Measurements from ENCODE around the gene DAW1. TPM values are rescaled to one million over a fixed set of nuclear protein-coding genes. Genes with fewer than 3 reads are reported as not detected.
"Not testable (repeated sequence)": the region's sequence is repeated elsewhere in the genome, so short reads cannot be mapped to it uniquely, and the experiment has no call there.

The DAW1 gene
- total and polyA plus RNA-seq, 4 donors = 3.3 to 18.7 (median 9.9) TPM

GRCh38 chr2:227932001-227932400, 60.6 kb downstream of the DAW1 start:
- no peak for ATAC-seq (ENCODE audit: insufficient read depth, low FRiP score)
- WGBS, 2 donors = 83 to 85% methylated on average over 6 of the region's 6 CpGs

GRCh38 chr2:227932403-227932802, 61.0 kb downstream of the DAW1 start:
- no peak for TF ChIP-seq CTCF (IDR thresholded peaks at IDR 0.05; ENCODE audit: control extremely low read depth, extremely low read depth)
- no peak overlapping the region for H3K27ac ChIP-seq (ENCODE audit: low read depth in 1 of 2, low read length in 1 of 2)
- no peak overlapping the region for H3K4me3 ChIP-seq
- no peaks in the 10 kb centered on the region for H3K27me3 ChIP-seq (ENCODE audit: control insufficient read depth in 3 of 3, insufficient read depth in 3 of 3, low read length in 2 of 3)
- peaks cover 0 to 4% (median 2%) of the 10 kb centered on the region in 4 donors for H3K9me3 ChIP-seq (ENCODE audit: control insufficient read depth in 4 of 4, insufficient read depth in 3 of 4, low read length in 3 of 4)
- 68 to 74% methylated on average over 2 of the region's 2 CpGs for WGBS, 2 donors
- peak in 1 of 3 donors; percentile 20 for DNase-seq
- ATAC-seq (ENCODE audit: insufficient read depth, low FRiP score) = no peak
- no peaks in the 10 kb centered on the region for H3K36me3 ChIP-seq (ENCODE audit: control insufficient read depth in 4 of 4, insufficient read depth in 4 of 4, low read length in 4 of 4)
- no peak overlapping the region for H3K9ac ChIP-seq (ENCODE audit: insufficient read depth in 1 of 2, low read length in 2 of 2)
- no peaks in the 10 kb centered on the region for H3K4me1 ChIP-seq (ENCODE audit: control insufficient read depth in 5 of 5, insufficient read depth in 5 of 5, low read length in 5 of 5)

More at GRCh38 chr2:227932001-227932400, 60.6 kb downstream of the DAW1 start:
- Histone ChIP-seq H3K27me3 (ENCODE audit: control insufficient read depth in 3 of 3, insufficient read depth in 3 of 3, low read length in 2 of 3) (no peaks in the 10 kb centered on the region), H3K9me3 (ENCODE audit: control insufficient read depth in 4 of 4, insufficient read depth in 3 of 4, low read length in 3 of 4) (peaks cover 0 to 7% (median 1%) of the 10 kb centered on the region in 4 donors), H3K27ac (ENCODE audit: low read depth in 1 of 2, low read length in 1 of 2) (no peak overlapping the region), H3K4me1 (ENCODE audit: control insufficient read depth in 5 of 5, insufficient read depth in 5 of 5, low read length in 5 of 5) (no peaks in the 10 kb centered on the region), H3K9ac (ENCODE audit: insufficient read depth in 1 of 2, low read length in 2 of 2) (no peak overlapping the region), H3K4me3 (no peak overlapping the region), H3K36me3 (ENCODE audit: control insufficient read depth in 4 of 4, insufficient read depth in 4 of 4, low read length in 4 of 4) (no peaks in the 10 kb centered on the region)
- no peak for TF ChIP-seq CTCF (IDR thresholded peaks at IDR 0.05; ENCODE audit: control extremely low read depth, extremely low read depth)
- DNase-seq = no peak

- 89 to 97% methylated on average over 1 of the region's 1 CpG for WGBS, 2 donors
- no peak for ATAC-seq (ENCODE audit: insufficient read depth, low FRiP score)
Measured at GRCh38 chr2:227933884-227934283, 62.5 kb downstream of the DAW1 start.

GRCh38 chr2:227936249-227936648, 64.8 kb downstream of the DAW1 start:
- ATAC-seq (ENCODE audit: insufficient read depth, low FRiP score); H3K4me3 ChIP-seq; H3K4me1 ChIP-seq (ENCODE audit: control insufficient read depth in 5 of 5, insufficient read depth in 5 of 5, low read length in 5 of 5); H3K27me3 ChIP-seq (ENCODE audit: control insufficient read depth in 3 of 3, insufficient read depth in 3 of 3, low read length in 2 of 3); H3K9ac ChIP-seq (ENCODE audit: insufficient read depth in 1 of 2, low read length in 2 of 2); H3K9me3 ChIP-seq (ENCODE audit: control insufficient read depth in 4 of 4, insufficient read depth in 3 of 4, low read length in 3 of 4); H3K36me3 ChIP-seq (ENCODE audit: control insufficient read depth in 4 of 4, insufficient read depth in 4 of 4, low read length in 4 of 4); H3K27ac ChIP-seq (ENCODE audit: low read depth in 1 of 2, low read length in 1 of 2): not testable (repeated sequence)
- WGBS, 2 donors = 65 to 73% methylated on average over 7 of the region's 7 CpGs
- peak in 2 of 3 donors; percentile 27 to 44 for DNase-seq

More at GRCh38 chr2:227933884-227934283, 62.5 kb downstream of the DAW1 start:
- no peaks in the 10 kb centered on the region for H3K36me3 ChIP-seq (ENCODE audit: control insufficient read depth in 4 of 4, insufficient read depth in 4 of 4, low read length in 4 of 4)
- no peaks in the 10 kb centered on the region for H3K4me1 ChIP-seq (ENCODE audit: control insufficient read depth in 5 of 5, insufficient read depth in 5 of 5, low read length in 5 of 5)
- no peak for DNase-seq
- H3K27ac ChIP-seq (ENCODE audit: low read depth in 1 of 2, low read length in 1 of 2) = no peak overlapping the region
- no peak overlapping the region for H3K4me3 ChIP-seq
- H3K27me3 ChIP-seq (ENCODE audit: control insufficient read depth in 3 of 3, insufficient read depth in 3 of 3, low read length in 2 of 3) = no peaks in the 10 kb centered on the region
- peaks cover 0 to 1% (median 0%) of the 10 kb centered on the region in 4 donors for H3K9me3 ChIP-seq (ENCODE audit: control insufficient read depth in 4 of 4, insufficient read depth in 3 of 4, low read length in 3 of 4)
- no peak overlapping the region for H3K9ac ChIP-seq (ENCODE audit: insufficient read depth in 1 of 2, low read length in 2 of 2)
- no peak for TF ChIP-seq CTCF (IDR thresholded peaks at IDR 0.05; ENCODE audit: control extremely low read depth, extremely low read depth)
